Esophagus (tissue), 2 donors: ENCODE measurements around the gene PRXL2C. TPM values are rescaled to one million over a fixed set of nuclear protein-coding genes. Genes with fewer than 3 reads are reported as not detected.
"Not testable (repeated sequence)": the region's sequence is repeated elsewhere in the genome, so short reads cannot be mapped to it uniquely, and the experiment has no call there.

Experiments used
- H3K27ac ChIP-seq, 2 donors: one replicate each; pipeline ENCODE4 v1.5.1; 2013; ENCODE audit warnings: low read depth in 2 of 2, mild to moderate bottlenecking in 2 of 2, inconsistent platforms in 1 of 2, low read length in 1 of 2, moderate library complexity in 1 of 2
- H3K27me3 ChIP-seq, 2 donors: one replicate each; pipeline ENCODE4 v1.6.1; 2013; ENCODE audit warnings: low read length in 2 of 2, control low read depth in 1 of 2, mild to moderate bottlenecking in 1 of 2; ENCODE audit not compliant: insufficient read depth in 2 of 2, control insufficient read depth in 1 of 2
- H3K36me3 ChIP-seq, 2 donors: one replicate each; pipeline ENCODE4 v1.6.1; 2013; ENCODE audit warnings: low read length in 1 of 2; ENCODE audit not compliant: control insufficient read depth in 2 of 2, insufficient read depth in 2 of 2
- H3K4me1 ChIP-seq, 2 donors: one replicate each; pipeline ENCODE4 v1.6.1; 2013; ENCODE audit warnings: low read length in 1 of 2; ENCODE audit not compliant: control insufficient read depth in 2 of 2, insufficient read depth in 2 of 2
- H3K4me3 ChIP-seq, 2 donors: one replicate each; pipeline ENCODE4 v1.5.1; 2013; ENCODE audit warnings: low read length in 2 of 2, mild to moderate bottlenecking in 2 of 2, low read depth in 1 of 2, moderate library complexity in 1 of 2
- H3K9me3 ChIP-seq, 2 donors: one replicate each; pipeline ENCODE4 v1.6.1; 2013; ENCODE audit warnings: mild to moderate bottlenecking in 2 of 2, low read depth in 1 of 2, low read length in 1 of 2, moderate library complexity in 1 of 2; ENCODE audit not compliant: control insufficient read depth in 2 of 2, insufficient read depth in 1 of 2
- WGBS, 2 donors: extraction: QIAGEN DNeasy Blood & Tissue Kit; methylation state at CpG; one replicate each; pipeline ENCODE4 v1.1.7; 2013; 5-methylcytosine and 5-hydroxymethylcytosine counted together
- polyA plus RNA-seq, 2 donors: library from polyadenylated mRNA; stranded (reverse); fragments of 200-250 nt; gene quantifications; one replicate each; pipeline ENCODE4 v1.2.3, GENCODE V29; 2013
- donor health status: healthy with polysubstance abuse.
- donor health status: Bipolar disorder and iron deficiency.

The PRXL2C gene
- polyA plus RNA-seq, 2 donors = 2.0 to 3.1 TPM

GRCh38 chr9:96614664-96615063, 40.5 kb downstream of the PRXL2C start:
- not testable (repeated sequence) for H3K36me3 ChIP-seq, H3K27ac ChIP-seq, H3K4me3 ChIP-seq, H3K4me1 ChIP-seq, H3K27me3 ChIP-seq, H3K9me3 ChIP-seq
- WGBS, 2 donors = 89 to 91% methylated on average over 4 of the region's 4 CpGs

DNA sequence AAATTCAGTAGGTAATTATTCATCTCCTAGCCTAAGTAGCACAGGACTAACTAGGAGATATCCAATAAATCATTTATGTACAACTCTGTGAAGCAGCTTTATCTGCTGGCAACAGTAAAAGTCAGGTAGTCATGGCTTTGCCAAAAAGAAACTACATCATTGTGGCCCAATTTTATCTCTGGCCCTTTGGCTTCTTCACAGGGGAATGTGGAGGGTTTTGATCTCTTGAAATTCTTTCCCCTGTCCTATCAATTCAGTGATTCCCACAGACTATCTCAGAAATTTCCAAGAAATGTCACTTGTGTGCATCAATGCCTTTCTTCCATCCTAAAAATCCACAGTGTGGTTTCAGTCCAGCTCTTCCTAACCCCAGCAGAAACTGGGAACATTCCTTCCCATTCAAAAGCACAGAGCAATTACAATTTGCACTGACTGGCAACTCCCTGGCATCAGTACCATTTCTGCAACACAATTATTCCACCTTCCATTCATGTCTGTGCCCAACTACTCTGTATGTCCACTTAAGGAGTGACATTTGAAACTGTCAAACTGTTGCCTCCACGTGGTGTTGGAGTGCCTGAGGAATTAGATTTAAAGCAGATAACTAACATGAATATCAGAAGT, 42.0 kb downstream of the PRXL2C start:
- no peak overlapping the region for H3K4me3 ChIP-seq
- H3K4me1 ChIP-seq = no peaks in the 10 kb centered on the region
- H3K9me3 ChIP-seq = no peaks in the 10 kb centered on the region
- no peak overlapping the region for H3K27ac ChIP-seq
- WGBS, 2 donors = 27 to 40% methylated on average over 1 of the region's 1 CpG
- no peaks in the 10 kb centered on the region for H3K36me3 ChIP-seq
- no peaks in the 10 kb centered on the region for H3K27me3 ChIP-seq

GRCh38 chr9:96612105-96612965, 42.8 kb downstream of the PRXL2C start:
- no peaks in the 10 kb centered on the region for H3K9me3 ChIP-seq
- no peaks in the 10 kb centered on the region for H3K36me3 ChIP-seq
- WGBS, 2 donors = 37 to 38% methylated on average over 12 of the region's 12 CpGs
- peak overlapping the region in 1 of 2 donors; percentile 40 for H3K27ac ChIP-seq
- H3K27me3 ChIP-seq = no peaks in the 10 kb centered on the region
- no peak overlapping the region for H3K4me3 ChIP-seq
- no peaks in the 10 kb centered on the region for H3K4me1 ChIP-seq

DNA sequence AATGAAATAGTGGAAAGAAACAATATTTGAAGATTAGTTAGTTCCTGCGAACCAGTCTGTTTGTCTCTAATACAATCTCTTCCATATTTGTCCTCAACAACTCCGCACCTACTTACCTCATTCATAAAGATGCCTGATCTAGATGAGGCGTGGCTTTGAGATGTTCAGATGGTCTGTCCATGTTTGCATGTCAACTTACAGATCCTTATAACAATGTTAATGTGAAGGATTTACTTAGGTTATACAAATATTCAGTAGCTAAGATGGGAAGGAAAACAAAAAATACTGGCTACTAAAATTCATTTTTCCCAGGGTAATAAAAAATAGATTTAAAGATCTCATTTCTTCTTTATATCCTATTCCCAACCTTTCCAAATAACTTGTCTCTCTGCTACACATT, 43.8 kb downstream of the PRXL2C start:
- Histone ChIP-seq H3K27ac (no peak overlapping the region), H3K4me1 (no peaks in the 10 kb centered on the region), H3K4me3 (no peak overlapping the region), H3K9me3 (no peaks in the 10 kb centered on the region), H3K27me3 (no peaks in the 10 kb centered on the region), H3K36me3 (no peaks in the 10 kb centered on the region)
- 89 to 93% methylated on average over 3 of the region's 3 CpGs for WGBS, 2 donors

DNA sequence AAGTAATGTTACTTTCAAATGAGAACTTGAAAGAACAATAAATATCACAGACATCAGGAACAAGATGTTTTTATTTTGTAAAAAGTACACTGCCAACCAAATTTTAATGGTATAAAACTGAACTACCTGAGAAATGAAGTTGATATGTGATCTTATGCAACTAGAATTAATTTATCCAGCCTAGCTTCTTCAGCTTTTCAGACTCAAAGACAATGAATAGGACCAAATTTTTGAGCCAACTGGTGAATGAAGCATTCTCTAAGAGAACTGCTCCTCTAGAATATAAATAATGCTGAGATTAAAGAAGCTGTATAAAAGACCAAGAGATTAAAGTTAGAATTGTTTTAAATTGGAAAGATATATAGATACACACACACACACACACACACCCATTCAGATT, 45.4 kb downstream of the PRXL2C start:
- no peak overlapping the region for H3K4me3 ChIP-seq
- H3K27ac ChIP-seq = no peak overlapping the region
- no peaks in the 10 kb centered on the region for H3K36me3 ChIP-seq
- no peaks in the 10 kb centered on the region for H3K4me1 ChIP-seq
- no peaks in the 10 kb centered on the region for H3K9me3 ChIP-seq
- H3K27me3 ChIP-seq = no peaks in the 10 kb centered on the region

- H3K27ac ChIP-seq = no peak overlapping the region
- no peaks in the 10 kb centered on the region for H3K4me1 ChIP-seq
- H3K9me3 ChIP-seq = no peaks in the 10 kb centered on the region
- no peak overlapping the region for H3K4me3 ChIP-seq
- WGBS, 2 donors = 84 to 86% methylated on average over 3 of the region's 3 CpGs
- H3K36me3 ChIP-seq = no peaks in the 10 kb centered on the region
- no peaks in the 10 kb centered on the region for H3K27me3 ChIP-seq
These were observed 47.1 kb downstream of the PRXL2C start for GRCh38 chr9:96607971-96608370.

DNA sequence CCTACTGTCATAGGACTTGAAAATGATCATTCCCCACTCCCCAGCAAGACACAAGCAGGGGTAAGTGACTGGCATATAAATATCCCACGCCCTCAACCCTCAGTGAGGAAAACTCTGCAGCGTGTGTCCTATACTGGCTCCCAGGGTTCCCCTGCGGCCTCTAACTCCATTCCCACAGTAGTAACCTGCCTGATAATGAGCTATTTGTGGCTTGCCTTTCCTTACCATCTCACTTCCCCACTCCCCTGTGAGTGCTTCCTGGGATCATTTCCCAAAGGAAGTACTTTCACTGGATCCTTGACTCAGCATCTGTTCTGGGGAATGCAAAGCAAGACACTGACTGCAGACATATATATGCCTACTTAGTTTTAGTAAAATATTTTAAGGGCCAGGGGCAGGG, 49.8 kb downstream of the PRXL2C start:
- Histone ChIP-seq H3K4me3 (no peak overlapping the region), H3K27me3 (no peaks in the 10 kb centered on the region), H3K36me3 (no peaks in the 10 kb centered on the region), H3K27ac (no peak overlapping the region), H3K9me3 (no peaks in the 10 kb centered on the region), H3K4me1 (no peaks in the 10 kb centered on the region)
- WGBS, 2 donors = 90 to 99% methylated on average over 3 of the region's 3 CpGs

DNA sequence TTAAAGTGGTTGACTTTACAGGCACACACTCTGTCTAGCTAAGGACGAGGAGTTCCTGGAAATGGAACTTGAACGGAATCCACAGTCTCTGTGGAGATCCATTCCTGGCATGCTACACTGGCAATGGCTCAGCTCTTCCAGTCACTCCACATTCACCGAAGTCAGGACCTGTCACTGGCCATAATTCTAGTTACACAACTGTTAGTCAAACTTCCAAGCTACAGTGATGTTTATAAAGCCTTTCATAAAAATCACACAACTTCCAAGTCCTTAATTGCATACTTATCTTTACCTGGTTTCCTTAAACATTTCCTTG, 51.2 kb downstream of the PRXL2C start:
- Histone ChIP-seq H3K4me1 (no peaks in the 10 kb centered on the region), H3K36me3 (no peaks in the 10 kb centered on the region), H3K27ac (peak overlapping the region in 1 of 2 donors; percentile 21), H3K27me3 (no peaks in the 10 kb centered on the region), H3K4me3 (no peak overlapping the region), H3K9me3 (no peaks in the 10 kb centered on the region)
- 19 to 45% methylated on average over 3 of the region's 3 CpGs for WGBS, 2 donors

GRCh38 chr9:96603305-96604003, 51.7 kb downstream of the PRXL2C start:
- Histone ChIP-seq H3K4me3 (no peak overlapping the region), H3K36me3 (no peaks in the 10 kb centered on the region), H3K4me1 (no peaks in the 10 kb centered on the region), H3K9me3 (no peaks in the 10 kb centered on the region), H3K27me3 (no peaks in the 10 kb centered on the region), H3K27ac (peak overlapping the region in 1 of 2 donors; percentile 21)
- 49 to 65% methylated on average over 8 of the region's 8 CpGs for WGBS, 2 donors
